Measurements from ENCODE around the gene STK24. TPM values are rescaled to one million over a fixed set of nuclear protein-coding genes. Genes with fewer than 3 reads are reported as not detected.

The STK24 gene
- total and polyA plus RNA-seq, 10 of the 15 experiments (the other 5 are each of a cell fraction or from before 2014, with no cell fraction given) = 7.5 to 115 (median 52.9) TPM

DNA sequence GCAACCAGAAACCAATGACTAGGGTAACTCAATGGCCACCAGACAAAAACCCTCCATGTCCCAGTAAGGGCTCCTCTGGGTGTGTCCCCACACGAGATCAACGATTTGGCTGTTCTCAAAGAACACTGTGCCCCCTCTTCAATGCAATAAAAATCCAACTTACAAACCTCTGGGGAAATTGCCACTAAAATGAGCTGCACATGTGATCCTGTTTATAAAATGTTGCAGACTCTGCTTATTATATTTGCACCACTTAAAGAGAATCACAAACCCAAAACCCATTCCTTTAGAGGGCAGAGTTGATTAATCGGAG, 80.5 kb downstream of the STK24 start:
- no peak overlapping the region for H3K9ac ChIP-seq (ENCODE audit: control insufficient read depth, insufficient read depth, low read length)
- WGBS (ENCODE audit: insufficient coverage, insufficient replicate concordance, low lambda C conversion rate, missing lambda C conversion rate) = 96% methylated on average over 3 of the region's 3 CpGs
- H3K4me3 ChIP-seq = no peak overlapping the region
- SMC1A ChIA-PET (ENCODE audit: uncharacterized antibody, unreplicated experiment) = interaction anchor here (0.7 to 1.0 kb wide), 2 partner anchors 13 to 16 kb away, joined by 3 read pairs; no protein-coding TSS in a partner anchor
- no TSS peak for BruUV-seq (replicated peaks)
- TF ChIP-seq POLR2AphosphoS5 (IDR thresholded peaks at IDR 0.05; ENCODE audit: low read length) (no peak), NR2C2 (IDR thresholded peaks at IDR 0.05; ENCODE audit: borderline replicate concordance, control insufficient read depth, insufficient read length, low read depth) (no peak), RELA (IDR thresholded peaks at IDR 0.05; ENCODE audit: borderline replicate concordance, partially characterized antibody) (no peak), FOXM1 (IDR thresholded peaks at IDR 0.05; ENCODE audit: low read depth, low read length) (no peak), IKZF2 (IDR thresholded peaks at IDR 0.05) (no peak), TCF3 (IDR thresholded peaks at IDR 0.05; ENCODE audit: borderline replicate concordance, insufficient read depth, low read depth, low read length) (no peak)
- RAD21 ChIA-PET (ENCODE audit: unreplicated experiment) = no interaction called here
- CTCF ChIA-PET = interaction anchor here (0.7 to 1.9 kb wide), 2 partner anchors 13 to 156 kb away, joined by 3 to 6 read pairs; no protein-coding TSS in a partner anchor
- peaks cover 9 to 15% of the 10 kb centered on the region in 2 experiments; a peak in 3 of 4 replicates for H3K36me3 ChIP-seq (ENCODE audit: control insufficient read depth in 2 of 2, insufficient read depth in 2 of 2, low read length in 1 of 2)
- peaks cover 13% of the 10 kb centered on the region for H3K4me1 ChIP-seq (ENCODE audit: control insufficient read depth, insufficient read depth, low read length)
- ATAC-seq (no peak), DNase-seq (ENCODE audit: low read depth, low spot score) (no peak), FAIRE-seq (no peak)
- in situ Hi-C loops (cut with MboI) (no loop called here), intact Hi-C loops (cut with micrococcal nuclease; ENCODE audit: unreplicated experiment) (no loop called here)
- POLR2A ChIA-PET = no interaction called here
- no peaks in the 10 kb centered on the region for H3K27me3 ChIP-seq (replicated peaks in 1 of 2; ENCODE audit: control insufficient read depth in 2 of 2, insufficient read depth in 2 of 2, low read length in 1 of 2)
- H2AFZ ChIP-seq (ENCODE audit: control insufficient read depth, low read depth, low read length) = no peak overlapping the region
- peaks cover 58% of the 10 kb centered on the region for H3K79me2 ChIP-seq (ENCODE audit: control insufficient read depth, insufficient read depth, low read length)
- peaks cover 10% of the 10 kb centered on the region; the same call in 1 of the 2 replicates for H4K20me1 ChIP-seq (ENCODE audit: control insufficient read depth, insufficient read depth)
- H3K9me3 ChIP-seq (replicated peaks; ENCODE audit: control insufficient read depth, insufficient read depth, low read length) = no peaks in the 10 kb centered on the region
- H3K27ac ChIP-seq (ENCODE audit: control insufficient read depth, insufficient read depth) = no peak overlapping the region
- H3K4me2 ChIP-seq (ENCODE audit: control insufficient read depth, insufficient read depth) = no peak overlapping the region
